Astrocyte of the spinal cord (primary cell): ENCODE results near the gene MYO15B.

Experiments used
- DNase-seq: peaks from one replicate; pipeline ENCODE4 v3.0.0; 2011; ENCODE audit warnings: low read depth, low spot score
- H3K4me3 ChIP-seq: 2 replicates; pipeline ENCODE4 v1.5.1; 2011; ENCODE audit warnings: low read depth, mild to moderate bottlenecking, low read length, moderate library complexity
- CTCF ChIP-seq: IDR thresholded peaks from 2 replicates; pipeline ENCODE4 v1.5.1; 2012; ENCODE audit warnings: low read depth, mild to moderate bottlenecking, low read length, inconsistent platforms
- in situ Hi-C: cut with HindIII; loops from 2 replicates; pipeline ENCODE4 v1.10.0; 2017; ENCODE audit warnings: low sequenced_read_pairs

MYO15B gene

DNA sequence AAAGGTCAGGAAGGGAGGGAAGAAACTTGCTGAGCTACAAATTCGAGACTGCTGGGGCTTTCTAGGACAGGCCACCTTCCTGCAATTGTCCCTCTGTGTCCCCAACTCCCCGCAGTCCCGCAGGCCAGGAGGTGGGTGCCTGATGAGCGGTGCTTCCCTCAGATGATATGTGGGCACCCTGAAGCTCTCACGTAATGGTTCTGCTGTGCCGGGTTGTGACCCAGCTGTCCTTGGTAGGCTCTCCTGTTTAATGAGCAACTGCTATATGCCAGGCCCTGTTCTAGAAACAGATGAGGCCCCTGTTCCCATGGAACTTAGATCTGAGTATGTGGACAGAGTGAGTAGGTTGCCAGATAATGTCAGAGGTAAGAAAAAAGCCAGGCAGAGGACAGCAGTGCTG is 22.0 kb upstream of the MYO15B start:
- no peak overlapping the region for H3K4me3 ChIP-seq
- no peak for TF ChIP-seq CTCF
- in situ Hi-C loops = no loop called here
- DNase-seq = no peak

GRCh38 chr17:75566416-75566815 is 21.2 kb upstream of the MYO15B start:
- no peak overlapping the region for H3K4me3 ChIP-seq
- no peak for DNase-seq
- in situ Hi-C loops = no loop called here
- no peak for TF ChIP-seq CTCF

DNA sequence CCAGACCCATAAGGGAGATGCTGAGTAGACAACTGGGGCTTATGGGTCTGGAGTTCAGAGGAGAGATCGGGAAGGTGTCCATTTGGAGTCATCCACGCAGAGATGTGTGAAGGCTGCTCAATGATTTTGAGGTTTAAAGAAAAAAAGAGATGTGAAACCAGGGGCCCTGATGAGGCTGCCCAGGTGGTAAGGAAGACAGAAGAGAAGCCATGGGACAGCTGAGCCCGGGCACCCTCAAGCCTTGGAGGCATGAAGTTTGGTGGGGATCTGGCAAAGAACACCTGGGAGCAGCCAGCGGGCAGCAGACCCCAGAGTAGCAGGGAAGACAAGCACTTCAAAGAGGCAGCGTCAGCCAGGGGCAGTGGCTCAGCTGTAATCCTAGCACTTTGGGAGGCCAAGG is 20.8 kb upstream of the MYO15B start:
- no peak overlapping the region for H3K4me3 ChIP-seq
- DNase-seq = no peak
- no peak for TF ChIP-seq CTCF
- in situ Hi-C loops = no loop called here

DNA sequence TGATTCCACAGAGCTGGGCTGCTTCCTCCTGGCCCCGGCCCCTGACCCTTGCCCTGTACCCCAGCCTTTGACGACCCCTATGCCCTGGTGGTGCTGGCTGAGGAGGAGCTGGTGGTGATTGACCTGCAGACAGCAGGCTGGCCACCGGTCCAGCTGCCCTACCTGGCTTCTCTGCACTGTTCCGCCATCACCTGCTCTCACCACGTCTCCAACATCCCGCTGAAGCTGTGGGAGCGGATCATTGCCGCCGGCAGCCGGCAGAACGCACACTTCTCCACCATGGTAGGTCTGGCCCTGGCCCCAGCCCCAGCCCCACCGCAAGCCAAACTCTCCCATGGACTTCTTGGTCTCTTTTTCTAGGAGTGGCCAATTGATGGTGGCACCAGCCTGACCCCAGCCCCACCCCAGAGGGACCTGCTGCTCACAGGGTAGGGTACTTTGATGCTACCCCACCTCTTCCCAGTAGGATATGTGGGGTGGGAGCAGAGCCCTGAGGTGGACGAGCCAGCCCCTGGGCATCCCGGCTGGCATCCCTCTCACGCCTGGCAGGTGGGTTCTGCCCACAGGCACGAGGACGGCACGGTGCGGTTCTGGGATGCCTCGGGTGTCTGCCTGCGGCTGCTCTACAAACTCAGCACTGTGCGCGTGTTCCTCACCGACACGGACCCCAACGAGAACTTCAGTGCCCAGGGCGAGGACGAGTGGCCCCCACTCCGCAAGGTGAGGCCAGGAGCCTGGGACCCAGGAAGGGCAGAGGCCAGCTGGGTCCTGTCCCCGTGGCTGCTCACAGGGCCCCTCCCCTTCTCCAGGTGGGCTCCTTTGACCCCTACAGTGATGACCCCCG is 19.0 kb upstream of the MYO15B start:
- no peak overlapping the region for H3K4me3 ChIP-seq
- in situ Hi-C loops = no loop called here
- no peak for TF ChIP-seq CTCF
- DNase-seq = no peak

DNA sequence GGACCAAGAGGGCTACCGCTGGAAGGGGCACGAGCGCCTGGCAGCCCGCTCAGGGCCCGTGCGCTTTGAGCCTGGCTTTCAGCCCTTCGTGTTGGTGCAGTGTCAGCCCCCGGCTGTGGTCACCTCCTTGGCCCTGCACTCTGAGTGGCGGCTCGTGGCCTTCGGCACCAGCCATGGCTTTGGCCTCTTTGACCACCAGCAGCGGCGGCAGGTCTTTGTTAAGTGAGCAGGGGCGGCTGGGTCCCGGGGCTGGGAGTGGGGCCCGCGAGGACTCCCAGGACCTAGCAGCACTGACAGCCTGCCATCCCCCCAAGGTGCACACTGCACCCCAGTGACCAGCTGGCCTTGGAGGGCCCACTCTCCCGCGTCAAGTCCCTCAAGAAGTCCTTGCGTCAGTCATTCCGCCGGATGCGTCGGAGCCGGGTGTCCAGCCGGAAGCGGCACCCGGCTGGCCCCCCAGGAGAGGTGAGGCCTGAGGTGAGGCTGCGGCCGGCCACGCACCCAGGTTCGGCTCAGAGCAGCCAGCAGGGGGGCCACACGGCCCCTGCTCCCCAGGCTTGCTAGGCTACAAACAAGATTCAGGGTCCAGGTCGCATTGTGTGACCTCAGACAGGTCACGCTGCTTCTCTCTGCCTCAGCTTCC is 17.4 kb upstream of the MYO15B start:
- DNase-seq = no peak
- TF ChIP-seq CTCF = no peak
- no peak overlapping the region for H3K4me3 ChIP-seq
- in situ Hi-C loops = no loop called here

- H3K4me3 ChIP-seq = no peak overlapping the region
- no peak for DNase-seq
- in situ Hi-C loops = no loop called here
- no peak for TF ChIP-seq CTCF
These were observed 16.8 kb upstream of the MYO15B start for GRCh38 chr17:75570772-75571171.
